Endodermal cell (in vitro differentiated cells): ENCODE results near the gene EMCN. TPM values are rescaled to one million over a fixed set of nuclear protein-coding genes. Genes with fewer than 3 reads are reported as not detected.

Source experiments
- DNase-seq: peaks from one replicate; pipeline ENCODE4 v3.0.0-alpha.2; 2017
- H3K27ac ChIP-seq: 2 replicates; pipeline ENCODE4 v1.5.1; 2013; ENCODE audit warnings: mild to moderate bottlenecking, low read depth, low read length, moderate library complexity
- H3K27me3 ChIP-seq: 2 replicates; pipeline ENCODE4 v1.6.1; 2013; ENCODE audit warnings: mild to moderate bottlenecking, low read length, moderate library complexity; ENCODE audit not compliant: insufficient read depth, control insufficient read depth, poor library complexity, severe bottlenecking
- H3K36me3 ChIP-seq: 2 replicates; pipeline ENCODE4 v1.7.0; 2013; ENCODE audit warnings: mild to moderate bottlenecking, low read length, moderate library complexity; ENCODE audit not compliant: control insufficient read depth, insufficient read depth
- H3K4me1 ChIP-seq: one replicate; pipeline ENCODE4 v1.7.0; 2013; ENCODE audit warnings: low read length; ENCODE audit not compliant: control insufficient read depth, insufficient read depth
- H3K4me3 ChIP-seq: 2 replicates; pipeline ENCODE4 v1.5.1; 2013; ENCODE audit warnings: mild to moderate bottlenecking, low read length, moderate library complexity
- H3K9ac ChIP-seq: 2 replicates; pipeline ENCODE4 v1.6.1; 2013; ENCODE audit warnings: mild to moderate bottlenecking, low read length, moderate library complexity; ENCODE audit not compliant: poor library complexity, severe bottlenecking; ENCODE audit errors: extremely low read depth
- H3K9me3 ChIP-seq: 2 replicates; pipeline ENCODE4 v1.6.1; 2013; ENCODE audit warnings: mild to moderate bottlenecking, low read length, moderate library complexity; ENCODE audit not compliant: control insufficient read depth
- H3K27ac Mint-ChIP-seq: 2 replicates; pipeline ENCODE4 v1.8.0; 2020; ENCODE audit warnings: mixed read lengths
- H3K27me3 Mint-ChIP-seq: 2 replicates; pipeline ENCODE4 v1.8.0; 2021; ENCODE audit warnings: mild to moderate bottlenecking, mixed read lengths; ENCODE audit not compliant: insufficient read depth
- H3K36me3 Mint-ChIP-seq: 2 replicates; pipeline ENCODE4 v1.8.0; 2020; ENCODE audit warnings: low read depth, mixed read lengths
- H3K4me1 Mint-ChIP-seq: 2 replicates; pipeline ENCODE4 v1.8.0; 2020; ENCODE audit warnings: mixed read lengths
- H3K4me3 Mint-ChIP-seq: 2 replicates; pipeline ENCODE4 v1.8.0; 2020; ENCODE audit warnings: mild to moderate bottlenecking, moderate library complexity, mixed read lengths
- H3K9me3 Mint-ChIP-seq: 2 replicates; pipeline ENCODE4 v1.8.0; 2020; ENCODE audit warnings: mild to moderate bottlenecking, mixed read lengths
- CTCF ChIP-seq: fragments of 200-600 bp; sonication (generic); conservative IDR thresholded peaks from 2 replicates; pipeline ENCODE4 v1.5.0; 2021; ENCODE audit warnings: antibody characterized with exemption, mild to moderate bottlenecking
- total RNA-seq, 2 donors: library from RNA; stranded (reverse); fragmentation: NEBNext Ultra II Directional in 1 of 2; extraction: Animal tissue kit (Norgen Biotek cat#: 25700) in 1 of 2; gene quantifications; 2 replicates in 1 of 2; 3 replicates in 1 of 2; pipeline ENCODE4 v1.2.1, GENCODE V29; 2021

EMCN gene
- total RNA-seq, 2 donors from 2014 or later = not detected

- no peaks in the 10 kb centered on the region for H3K4me1 ChIP-seq
- no peak overlapping the region for H3K4me3 Mint-ChIP-seq
- no peaks in the 10 kb centered on the region for H3K36me3 Mint-ChIP-seq
- no peaks in the 10 kb centered on the region for H3K27me3 Mint-ChIP-seq
- H3K4me3 ChIP-seq = no peak overlapping the region
- H3K27ac Mint-ChIP-seq = no peak overlapping the region
- TF ChIP-seq CTCF = no peak
- no peaks in the 10 kb centered on the region for H3K36me3 ChIP-seq
- H3K4me1 Mint-ChIP-seq = no peaks in the 10 kb centered on the region
- H3K9me3 ChIP-seq = no peaks in the 10 kb centered on the region
- H3K9ac ChIP-seq = no peak overlapping the region
- no peaks in the 10 kb centered on the region for H3K9me3 Mint-ChIP-seq
- H3K27me3 ChIP-seq = no peaks in the 10 kb centered on the region
- no peak for DNase-seq
- H3K27ac ChIP-seq = no peak overlapping the region
Measured at GRCh38 chr4:100345585-100345984, 172.2 kb downstream of the EMCN start.
